ENCODE results near the gene TDP2.

The TDP2 gene

GRCh38 chr6:24666641-24667377 is at the start of gene TDP2, which contains the start of gene ACOT13:
Gene TDP2 (minus strand): TSS chr6:24666899. CDS start chr6:24666862, 37 bp downstream.
Gene ACOT13 (plus strand): TSS chr6:24667077. CDS start chr6:24667264, 187 bp downstream.
- peak; percentile 95 for DNase-seq

GRCh38 chr6:24710519-24711303 is 44.0 kb upstream of the TDP2 start:
- no peak for DNase-seq

- DNase-seq, result no peak
Observed at GRCh38 chr6:24709014-24709711, 42.5 kb upstream of the TDP2 start.

- no peak for DNase-seq
Observed at GRCh38 chr6:24708612-24709011, 41.9 kb upstream of the TDP2 start.

GRCh38 chr6:24704468-24704867 is 37.8 kb upstream of the TDP2 start:
- DNase-seq, result no peak

- DNase-seq, result no peak
Observed at GRCh38 chr6:24702720-24703282, 36.1 kb upstream of the TDP2 start.

- no peak for DNase-seq
Observed at GRCh38 chr6:24699521-24700359, 33.0 kb upstream of the TDP2 start.

GRCh38 chr6:24696097-24696496 is 29.4 kb upstream of the TDP2 start:
- no peak for DNase-seq

GRCh38 chr6:24695635-24696034 is 28.9 kb upstream of the TDP2 start:
- peak; percentile 34 for DNase-seq

GRCh38 chr6:24694198-24694597 is 27.5 kb upstream of the TDP2 start:
- DNase-seq, result no peak

- no peak for DNase-seq
Observed at GRCh38 chr6:24692848-24693592, 26.3 kb upstream of the TDP2 start.

GRCh38 chr6:24692415-24692814 is 25.7 kb upstream of the TDP2 start:
- DNase-seq, result no peak

GRCh38 chr6:24692003-24692402 is 25.3 kb upstream of the TDP2 start:
- DNase-seq, result no peak

- DNase-seq, result no peak
Observed at GRCh38 chr6:24691550-24691949, 24.9 kb upstream of the TDP2 start.

GRCh38 chr6:24690593-24690992 is 23.9 kb upstream of the TDP2 start:
- DNase-seq, result no peak

- DNase-seq, result no peak
Observed at GRCh38 chr6:24689964-24690363, 23.3 kb upstream of the TDP2 start.

GRCh38 chr6:24686946-24687345 is 20.2 kb upstream of the TDP2 start:
- DNase-seq, result no peak

- DNase-seq, result no peak
Observed at GRCh38 chr6:24686408-24686807, 19.7 kb upstream of the TDP2 start.

- DNase-seq, result no peak
Observed at GRCh38 chr6:24683297-24684296, 16.9 kb upstream of the TDP2 start.

GRCh38 chr6:24680582-24680981 is 13.9 kb upstream of the TDP2 start:
- DNase-seq, result no peak

Measured in NCI-H1105 (cell line).